HUES6 (cell line): ENCODE measurements around the gene INTS11.

ENCODE experiments used
- H3K27ac ChIP-seq: 2 replicates; pipeline ENCODE4 v1.7.0; 2013; ENCODE audit warnings: low read depth, mild to moderate bottlenecking, low read length, inconsistent platforms
- H3K27me3 ChIP-seq: 2 replicates; pipeline ENCODE4 v1.6.1; 2013; ENCODE audit warnings: low read length; ENCODE audit not compliant: control insufficient read depth, insufficient read depth
- H3K36me3 ChIP-seq: 2 replicates; pipeline ENCODE4 v1.6.1; 2013; ENCODE audit warnings: low read length; ENCODE audit not compliant: control insufficient read depth, insufficient read depth
- H3K4me1 ChIP-seq: 2 replicates; pipeline ENCODE4 v1.6.1; 2013; ENCODE audit warnings: low read length; ENCODE audit not compliant: control insufficient read depth, insufficient read depth
- H3K4me3 ChIP-seq: 2 replicates; pipeline ENCODE4 v1.5.1; 2013; ENCODE audit warnings: low read depth, low read length
- H3K9ac ChIP-seq: one replicate; pipeline ENCODE4 v1.6.1; 2013; ENCODE audit warnings: mild to moderate bottlenecking, low read length
- H3K9me3 ChIP-seq: 2 replicates; pipeline ENCODE4 v1.6.1; 2013; ENCODE audit warnings: low read depth, low read length; ENCODE audit not compliant: control insufficient read depth, insufficient read depth

INTS11 gene

GRCh38 chr1:1309251-1310108, 15.0 kb downstream of the INTS11 start:
- peak overlapping the region; percentile 89 for H3K4me3 ChIP-seq
- H3K27ac ChIP-seq: peak overlapping the region; percentile 54; the same call in 1 of the 2 replicates
- peaks cover 47% of the 10 kb centered on the region for H3K36me3 ChIP-seq
- peaks cover 38% of the 10 kb centered on the region for H3K4me1 ChIP-seq
- H3K9me3 ChIP-seq: no peaks in the 10 kb centered on the region
- no peaks in the 10 kb centered on the region; the same call in 1 of the 2 replicates for H3K27me3 ChIP-seq
- peak overlapping the region; percentile 83 for H3K9ac ChIP-seq

GRCh38 chr1:1308756-1309250, 15.7 kb downstream of the INTS11 start:
- no peaks in the 10 kb centered on the region; the same call in 1 of the 2 replicates for H3K27me3 ChIP-seq
- H3K4me3 ChIP-seq: peak overlapping the region; percentile 89
- H3K4me1 ChIP-seq: peaks cover 44% of the 10 kb centered on the region
- H3K36me3 ChIP-seq: peaks cover 40% of the 10 kb centered on the region
- H3K9me3 ChIP-seq: no peaks in the 10 kb centered on the region
- H3K9ac ChIP-seq: peak overlapping the region; percentile 83
- peak overlapping the region; percentile 54; the same call in 1 of the 2 replicates for H3K27ac ChIP-seq

- H3K36me3 ChIP-seq: peaks cover 33% of the 10 kb centered on the region
- peak within 1 kb of the TSS; percentile 94; the same call in 1 of the 2 replicates for H3K27ac ChIP-seq
- no peaks in the 10 kb centered on the region; the same call in 1 of the 2 replicates for H3K27me3 ChIP-seq
- H3K9ac ChIP-seq: peak within 1 kb of the TSS; percentile 85
- no peaks in the 10 kb centered on the region for H3K9me3 ChIP-seq
- peaks cover 45% of the 10 kb centered on the region for H3K4me1 ChIP-seq
- peak within 1 kb of the TSS; percentile 89 for H3K4me3 ChIP-seq
Observed at GRCh38 chr1:1307923-1308755, 16.3 kb downstream of the INTS11 start, which contains the start of the genes ACAP3 and PUSL1. TSS of gene ACAP3 (minus strand) at chr1:1307930. CDS start at chr1:1307815, 115 bp downstream. TSS of gene PUSL1 (plus strand) at chr1:1308597. CDS start at chr1:1308644, 47 bp downstream.

GRCh38 chr1:1307261-1307922, 17.1 kb downstream of the INTS11 start:
- peaks cover 49% of the 10 kb centered on the region for H3K4me1 ChIP-seq
- no peaks in the 10 kb centered on the region; the same call in 1 of the 2 replicates for H3K27me3 ChIP-seq
- H3K9me3 ChIP-seq: no peaks in the 10 kb centered on the region
- no peak overlapping the region; the same call in 1 of the 2 replicates for H3K27ac ChIP-seq
- H3K36me3 ChIP-seq: peaks cover 26% of the 10 kb centered on the region
- peak overlapping the region; percentile 89 for H3K4me3 ChIP-seq
- H3K9ac ChIP-seq: peak overlapping the region; percentile 85

GRCh38 chr1:1306661-1307260, 17.7 kb downstream of the INTS11 start:
- H3K27me3 ChIP-seq: no peaks in the 10 kb centered on the region; the same call in 1 of the 2 replicates
- H3K27ac ChIP-seq: no peak overlapping the region
- peak overlapping the region; percentile 89 for H3K4me3 ChIP-seq
- peak overlapping the region; percentile 85 for H3K9ac ChIP-seq
- no peaks in the 10 kb centered on the region for H3K9me3 ChIP-seq
- H3K4me1 ChIP-seq: peaks cover 49% of the 10 kb centered on the region
- peaks cover 20% of the 10 kb centered on the region for H3K36me3 ChIP-seq

- Histone ChIP-seq H3K27ac (no peak overlapping the region), H3K36me3 (peaks cover 14% of the 10 kb centered on the region), H3K9ac (no peak overlapping the region), H3K9me3 (no peaks in the 10 kb centered on the region), H3K4me3 (peak overlapping the region; percentile 89), H3K27me3 (no peaks in the 10 kb centered on the region; the same call in 1 of the 2 replicates), H3K4me1 (peaks cover 49% of the 10 kb centered on the region)
Observed at GRCh38 chr1:1306070-1306660, 18.3 kb downstream of the INTS11 start.

- Histone ChIP-seq H3K27me3 (no peaks in the 10 kb centered on the region; the same call in 1 of the 2 replicates), H3K27ac (peak overlapping the region; percentile 84), H3K36me3 (peaks cover 8% of the 10 kb centered on the region; the same call in 1 of the 2 replicates), H3K4me1 (peaks cover 49% of the 10 kb centered on the region), H3K9me3 (no peaks in the 10 kb centered on the region), H3K4me3 (peak overlapping the region; percentile 89), H3K9ac (peak overlapping the region; percentile 65)
Observed at GRCh38 chr1:1305300-1306069, 19.0 kb downstream of the INTS11 start.

GRCh38 chr1:1304331-1305299, 19.8 kb downstream of the INTS11 start:
- H3K36me3 ChIP-seq: no peaks in the 10 kb centered on the region
- peaks cover 42% of the 10 kb centered on the region for H3K4me1 ChIP-seq
- peak overlapping the region; percentile 50 for H3K4me3 ChIP-seq
- peak overlapping the region; percentile 84 for H3K27ac ChIP-seq
- H3K9me3 ChIP-seq: no peaks in the 10 kb centered on the region
- H3K9ac ChIP-seq: peak overlapping the region; percentile 65
- H3K27me3 ChIP-seq: no peaks in the 10 kb centered on the region; the same call in 1 of the 2 replicates
